ENCODE results near the gene METTL25.

Gene METTL25

DNA sequence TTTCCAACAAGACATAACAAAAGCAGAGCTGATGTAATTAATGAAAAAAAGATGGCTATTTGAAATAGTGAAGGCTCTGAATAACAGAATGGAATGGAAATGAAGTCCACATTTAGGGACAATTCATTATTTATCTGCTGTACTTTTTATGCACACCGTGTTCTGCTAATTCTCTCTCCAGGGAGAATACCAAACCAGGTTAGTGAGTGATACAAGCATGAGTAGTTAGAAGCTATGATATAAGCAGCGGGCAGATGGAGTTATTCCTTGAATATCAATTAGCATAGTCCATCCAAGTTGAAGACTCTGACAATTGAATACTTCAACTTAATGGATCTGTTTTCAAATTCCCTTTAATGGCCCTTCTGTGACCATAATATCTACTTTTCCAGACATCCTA lies 166.3 kb downstream of the METTL25 start:
- DNase-seq (ENCODE audit: low read depth in 2 of 2) = no peak

GRCh38 chr12:82525616-82526015 lies 167.3 kb downstream of the METTL25 start:
- DNase-seq (ENCODE audit: low read depth in 2 of 2) = no peak

DNA sequence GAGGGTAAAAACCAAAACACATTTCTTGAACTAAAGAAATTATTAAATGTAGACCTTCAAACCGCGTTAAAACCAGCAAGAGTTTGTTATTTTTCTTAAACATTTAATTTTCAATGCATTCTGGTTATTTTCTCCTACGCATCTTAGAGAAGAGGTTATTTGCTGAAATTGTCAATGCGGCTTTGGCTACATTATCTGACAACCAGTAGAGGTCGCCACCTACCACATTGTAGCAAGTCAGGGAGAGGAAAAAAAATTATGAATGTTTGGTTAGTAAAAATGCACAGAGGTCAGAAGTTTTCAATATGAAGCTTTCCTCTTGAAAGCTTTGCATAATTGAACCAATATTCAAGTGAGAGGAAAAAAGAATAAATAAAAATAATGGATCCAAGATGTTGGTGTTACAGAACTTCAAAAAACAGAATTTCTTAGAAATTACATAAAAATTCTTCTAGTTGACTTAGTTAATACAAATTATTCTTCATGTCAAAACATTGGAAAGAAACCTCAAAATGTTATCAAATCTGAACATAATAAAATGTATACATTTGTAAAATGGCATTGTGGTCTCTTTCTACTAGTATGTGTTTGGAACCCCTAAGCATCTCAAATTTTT lies 168.9 kb downstream of the METTL25 start:
- DNase-seq (ENCODE audit: low read depth in 2 of 2) = no peak

Measured in stimulated activated CD4-positive, alpha-beta T cell treated with anti-CD3 and anti-CD28 coated beads, Interleukin-1b, Interleukin-23, amount 100 ng/mL, for 1 hour (primary cell).